A549 treated with CORT108297 at 1 μM for 4 hours (cell line): Measurements from ENCODE around the gene CLDN11. TPM values are rescaled to one million over a fixed set of nuclear protein-coding genes. Genes with fewer than 3 reads are reported as not detected.

Experiments
- total RNA-seq: library from RNA; stranded (reverse); fragments of 200-300 nt; extraction: Qiagen RNA extraction; gene quantifications from 5 replicates; pipeline ENCODE4 v1.2.3, GENCODE V29; 2022

CLDN11 gene
- 0.13 to 0.31 TPM (median 0.17 TPM) in 5 replicates for total RNA-seq

DNA sequence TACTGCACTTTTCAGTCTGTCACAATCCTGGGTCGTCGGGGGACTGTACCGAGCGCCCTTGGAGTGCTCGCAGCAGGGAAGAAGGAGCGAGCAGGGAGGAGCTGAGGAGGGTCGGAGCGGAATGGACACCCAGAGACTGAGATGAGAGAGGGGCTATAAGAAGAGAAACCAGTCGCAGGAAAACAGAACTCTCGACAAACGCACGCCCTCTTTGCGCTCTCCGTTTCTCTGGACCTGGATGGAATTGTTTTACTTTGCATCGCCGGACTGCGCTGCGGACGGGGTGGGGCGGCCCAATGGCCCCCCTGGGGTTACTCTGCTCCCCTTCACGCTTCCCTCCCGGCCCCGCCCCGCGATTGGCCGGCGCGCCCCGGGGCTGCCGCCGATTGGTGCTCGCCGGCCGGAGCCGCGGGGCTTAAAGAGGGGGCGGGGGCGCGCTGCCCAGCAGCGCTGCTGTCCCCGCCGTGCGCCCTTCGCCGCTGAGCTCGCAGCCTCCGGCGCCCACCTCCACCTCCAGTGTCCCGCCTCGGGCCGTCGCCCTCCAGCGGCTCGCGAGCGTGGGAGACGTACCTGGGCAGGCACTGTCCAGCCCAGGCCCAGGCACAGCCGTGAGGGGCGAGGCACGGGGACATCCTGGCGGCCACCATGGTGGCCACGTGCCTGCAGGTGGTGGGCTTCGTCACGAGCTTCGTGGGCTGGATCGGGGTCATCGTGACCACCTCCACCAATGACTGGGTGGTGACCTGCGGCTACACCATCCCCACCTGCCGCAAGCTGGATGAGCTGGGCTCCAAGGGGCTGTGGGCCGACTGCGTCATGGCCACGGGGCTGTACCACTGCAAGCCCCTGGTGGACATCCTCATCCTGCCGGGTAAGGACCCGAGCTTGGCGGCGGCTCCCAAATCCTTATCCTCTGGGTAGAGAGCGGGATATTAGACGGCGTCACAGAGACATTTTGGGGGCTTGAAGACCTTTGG, at the start of gene CLDN11:
CLDN11 (plus strand) TSS at position 447 of the 977 bp plus-strand sequence; CDS start at position 646, 199 bp downstream.

Other genes starting within 250 kb of the CLDN11 start
- 10.0 to 17.4 TPM (median 13.6 TPM) in 5 replicates for gene PHC3, start 237.1 kb upstream of the CLDN11 start, total RNA-seq
- gene PRKCI, start 196.4 kb upstream of the CLDN11 start, total RNA-seq = 14.7 to 20.6 TPM (median 18.7 TPM) in 5 replicates
- 18.3 to 33.1 TPM (median 23.9 TPM) in 5 replicates for gene SKIL, start 61.2 kb upstream of the CLDN11 start, total RNA-seq
- gene SLC7A14, start 167.2 kb downstream of the CLDN11 start, total RNA-seq = not detected in 5 replicates